Renal pelvis (tissue), 4 donors: ENCODE results near the gene GNG7. TPM values are rescaled to one million over a fixed set of nuclear protein-coding genes. Genes with fewer than 3 reads are reported as not detected.
"Not testable (repeated sequence)": the region's sequence is repeated elsewhere in the genome, so short reads cannot be mapped to it uniquely, and the experiment has no call there.

Experiments
- DNase-seq: peaks from one replicate; pipeline ENCODE4 v3.0.0-alpha.2; 2013
- polyA plus RNA-seq, 3 donors: library from polyadenylated mRNA; unstranded; fragments of 120-200 nt; gene quantifications; one replicate each; pipeline ENCODE4 v1.2.1, GENCODE V29; 2013; ENCODE audit not compliant: insufficient read length in 3 of 3

GNG7 gene
- polyA plus RNA-seq, 3 donors: 6.5 to 7.3 (median 6.8) TPM

- no peak for DNase-seq
Measured at GRCh38 chr19:2517881-2518601, 184.5 kb downstream of the GNG7 start.

- DNase-seq: no peak
Measured at GRCh38 chr19:2516727-2517126, 185.8 kb downstream of the GNG7 start.

- DNase-seq: no peak
Measured at GRCh38 chr19:2514981-2515518, 187.4 kb downstream of the GNG7 start.

- DNase-seq: no peak
Measured at GRCh38 chr19:2512523-2513431, 189.7 kb downstream of the GNG7 start.

- no peak for DNase-seq
Measured at GRCh38 chr19:2511991-2512390, 190.5 kb downstream of the GNG7 start.

GRCh38 chr19:2511570-2511969 is 190.9 kb downstream of the GNG7 start:
- DNase-seq: no peak

- DNase-seq: no peak
Measured at GRCh38 chr19:2509096-2509495, 193.4 kb downstream of the GNG7 start.

GRCh38 chr19:2507109-2507508 is 195.4 kb downstream of the GNG7 start:
- no peak for DNase-seq

- not testable (repeated sequence) for DNase-seq
Measured at GRCh38 chr19:2506656-2507055, 195.8 kb downstream of the GNG7 start.

- no peak for DNase-seq
Measured at GRCh38 chr19:2503521-2504109, 198.9 kb downstream of the GNG7 start.

GRCh38 chr19:2500841-2501261 is 201.6 kb downstream of the GNG7 start:
- no peak for DNase-seq

- no peak for DNase-seq
Measured at GRCh38 chr19:2500156-2500555, 202.3 kb downstream of the GNG7 start.

GRCh38 chr19:2497186-2497585 is 205.3 kb downstream of the GNG7 start:
- DNase-seq: no peak

GRCh38 chr19:2495651-2496316 is 206.7 kb downstream of the GNG7 start:
- DNase-seq: no peak

- no peak for DNase-seq
Measured at GRCh38 chr19:2495130-2495641, 207.3 kb downstream of the GNG7 start.

- DNase-seq: no peak
Measured at GRCh38 chr19:2494447-2495129, 207.9 kb downstream of the GNG7 start.

GRCh38 chr19:2494084-2494446 is 208.4 kb downstream of the GNG7 start:
- no peak for DNase-seq

GRCh38 chr19:2493448-2493847 is 209.0 kb downstream of the GNG7 start:
- not testable (repeated sequence) for DNase-seq

- no peak for DNase-seq
Measured at GRCh38 chr19:2492870-2493269, 209.6 kb downstream of the GNG7 start.

GRCh38 chr19:2491130-2491801 is 211.2 kb downstream of the GNG7 start:
- no peak for DNase-seq
